Measurements from ENCODE around the gene MYLK.

The MYLK gene

DNA sequence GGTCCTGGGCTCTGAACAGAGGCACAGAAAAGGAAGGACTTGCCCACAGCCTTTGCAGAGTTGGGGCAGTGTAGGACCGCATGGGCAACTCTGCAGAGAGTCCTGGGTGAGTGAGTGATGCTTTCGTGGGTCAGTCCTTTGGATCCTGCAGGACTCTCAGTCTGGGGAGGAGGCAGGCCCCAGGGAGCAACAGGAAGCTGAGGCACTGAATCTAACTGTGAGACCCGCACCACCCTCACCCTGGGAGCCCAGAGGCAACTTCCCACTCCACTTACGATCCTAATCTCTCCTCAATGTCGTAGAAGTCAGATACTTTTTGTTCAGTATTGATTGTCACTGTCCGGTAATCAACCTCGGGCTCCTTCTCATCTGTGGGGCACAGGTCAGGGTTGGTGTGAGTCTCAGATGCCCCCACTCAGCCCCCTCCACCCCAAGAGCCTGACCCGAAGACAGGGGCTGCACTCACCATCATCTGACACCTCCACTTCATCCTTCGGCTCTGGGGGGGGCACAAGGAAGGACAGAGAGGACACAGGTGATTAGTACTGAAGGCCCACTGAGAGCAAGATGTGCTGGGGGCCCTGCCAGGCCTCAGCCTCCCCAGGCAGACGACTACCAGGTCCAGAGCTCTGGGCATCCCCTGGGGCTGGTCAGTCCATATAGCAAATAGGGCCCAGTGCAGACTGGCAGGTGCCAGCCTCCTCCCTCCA, 235.3 kb downstream of the MYLK start:
- H3K27ac ChIP-seq (ENCODE audit: low read length): no peak overlapping the region
- peaks cover 5 to 14% of the 10 kb centered on the region in 2 donors for H3K36me3 ChIP-seq (ENCODE audit: control insufficient read depth in 1 of 2, insufficient read depth in 2 of 2, low read length in 2 of 2)
- H3K4me1 ChIP-seq (ENCODE audit: control insufficient read depth in 1 of 2, insufficient read depth in 2 of 2, low read length in 2 of 2): peaks cover 15 to 46% of the 10 kb centered on the region in 2 donors
- no peaks in the 10 kb centered on the region for H3K9me3 ChIP-seq (ENCODE audit: control insufficient read depth in 1 of 2, low read length in 2 of 2)
- H3K27me3 ChIP-seq (ENCODE audit: low read depth, low read length): no peaks in the 10 kb centered on the region
- no peak overlapping the region for H3K4me3 ChIP-seq (ENCODE audit: low read depth in 1 of 2, low read length in 2 of 2)

- Histone ChIP-seq H3K27me3 (ENCODE audit: low read depth, low read length) (no peaks in the 10 kb centered on the region), H3K4me3 (ENCODE audit: low read depth in 1 of 2, low read length in 2 of 2) (no peak overlapping the region), H3K4me1 (ENCODE audit: control insufficient read depth in 1 of 2, insufficient read depth in 2 of 2, low read length in 2 of 2) (peaks cover 0 to 29% of the 10 kb centered on the region in 2 donors), H3K27ac (ENCODE audit: low read length) (no peak overlapping the region), H3K9me3 (ENCODE audit: control insufficient read depth in 1 of 2, low read length in 2 of 2) (no peaks in the 10 kb centered on the region), H3K36me3 (ENCODE audit: control insufficient read depth in 1 of 2, insufficient read depth in 2 of 2, low read length in 2 of 2) (peaks cover 10 to 14% of the 10 kb centered on the region in 2 donors)
Measured at GRCh38 chr3:123644358-123644757, 239.8 kb downstream of the MYLK start.

DNA sequence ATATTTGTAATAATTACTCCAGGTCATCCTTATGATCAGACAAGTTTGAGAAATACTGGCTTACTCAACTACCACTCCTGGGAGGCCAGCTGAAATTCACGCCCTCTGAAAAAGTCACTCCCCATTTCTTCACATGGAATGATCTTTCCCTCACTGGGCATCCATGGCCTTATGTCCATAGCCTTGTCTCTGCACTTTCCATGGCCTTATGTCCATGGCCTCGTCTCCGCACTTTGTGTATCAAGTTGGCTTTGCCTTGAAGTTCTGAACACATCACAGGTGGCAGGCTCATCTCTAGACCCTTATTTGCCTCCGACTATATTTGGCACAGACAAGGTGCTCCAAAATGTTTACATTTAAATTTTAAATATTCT, 241.2 kb downstream of the MYLK start:
- Histone ChIP-seq H3K36me3 (ENCODE audit: control insufficient read depth in 1 of 2, insufficient read depth in 2 of 2, low read length in 2 of 2) (peaks cover 10 to 17% of the 10 kb centered on the region in 2 donors), H3K27ac (ENCODE audit: low read length) (peak overlapping the region; percentile 76), H3K4me1 (ENCODE audit: control insufficient read depth in 1 of 2, insufficient read depth in 2 of 2, low read length in 2 of 2) (peaks cover 0 to 22% of the 10 kb centered on the region in 2 donors), H3K4me3 (ENCODE audit: low read depth in 1 of 2, low read length in 2 of 2) (no peak overlapping the region), H3K27me3 (ENCODE audit: low read depth, low read length) (no peaks in the 10 kb centered on the region), H3K9me3 (ENCODE audit: control insufficient read depth in 1 of 2, low read length in 2 of 2) (no peaks in the 10 kb centered on the region)

GRCh38 chr3:123642182-123642956, 241.8 kb downstream of the MYLK start:
- peak overlapping the region; percentile 76 for H3K27ac ChIP-seq (ENCODE audit: low read length)
- peaks cover 0 to 27% of the 10 kb centered on the region in 2 donors for H3K4me1 ChIP-seq (ENCODE audit: control insufficient read depth in 1 of 2, insufficient read depth in 2 of 2, low read length in 2 of 2)

GRCh38 chr3:123641505-123641904, 242.6 kb downstream of the MYLK start:
- Histone ChIP-seq H3K4me3 (ENCODE audit: low read depth in 1 of 2, low read length in 2 of 2) (no peak overlapping the region), H3K27ac (ENCODE audit: low read length) (peak overlapping the region; percentile 76)

More at GRCh38 chr3:123642182-123642956, 241.8 kb downstream of the MYLK start:
- peaks cover 10 to 20% of the 10 kb centered on the region in 2 donors for H3K36me3 ChIP-seq (ENCODE audit: control insufficient read depth in 1 of 2, insufficient read depth in 2 of 2, low read length in 2 of 2)
- no peaks in the 10 kb centered on the region for H3K9me3 ChIP-seq (ENCODE audit: control insufficient read depth in 1 of 2, low read length in 2 of 2)
- no peaks in the 10 kb centered on the region for H3K27me3 ChIP-seq (ENCODE audit: low read depth, low read length)
- H3K4me3 ChIP-seq (ENCODE audit: low read depth in 1 of 2, low read length in 2 of 2): no peak overlapping the region

DNA sequence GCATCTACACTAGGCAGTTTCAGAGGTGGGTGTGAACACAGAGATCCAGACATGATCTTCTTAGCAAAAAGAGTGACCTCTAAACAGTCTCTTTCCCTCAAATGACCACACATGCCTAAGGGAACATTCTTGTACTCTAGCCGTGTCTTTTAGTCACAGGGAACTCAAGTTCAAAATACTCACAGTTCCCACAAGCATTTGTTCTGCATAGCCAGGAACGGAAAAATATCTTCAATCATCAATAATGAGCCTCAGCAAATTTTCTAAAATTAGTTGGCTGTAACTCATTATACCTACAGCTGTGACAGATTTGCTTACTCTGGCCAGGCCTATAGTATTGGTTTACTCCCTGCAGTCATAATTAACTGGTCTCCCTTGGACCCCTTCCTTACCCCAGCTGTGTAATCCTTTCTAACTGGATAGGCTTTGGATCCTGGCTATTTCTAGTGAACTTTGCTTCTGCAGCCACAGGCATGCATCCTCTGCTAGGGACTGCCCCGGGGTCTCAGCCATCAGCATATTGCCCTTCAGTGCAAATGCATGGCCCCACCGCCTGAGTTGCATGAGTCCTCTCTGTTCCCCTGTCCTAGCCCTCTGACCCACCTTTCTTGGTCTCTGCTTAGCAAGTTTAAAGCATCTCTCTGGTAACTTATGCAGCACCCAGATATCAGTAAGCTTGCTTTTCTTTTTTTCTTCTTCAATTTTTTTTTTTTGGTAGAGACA, 243.2 kb downstream of the MYLK start:
- H3K9me3 ChIP-seq (ENCODE audit: control insufficient read depth in 1 of 2, low read length in 2 of 2): no peaks in the 10 kb centered on the region
- H3K4me3 ChIP-seq (ENCODE audit: low read depth in 1 of 2, low read length in 2 of 2): no peak overlapping the region
- H3K36me3 ChIP-seq (ENCODE audit: control insufficient read depth in 1 of 2, insufficient read depth in 2 of 2, low read length in 2 of 2): peaks cover 9 to 10% of the 10 kb centered on the region in 2 donors
- H3K4me1 ChIP-seq (ENCODE audit: control insufficient read depth in 1 of 2, insufficient read depth in 2 of 2, low read length in 2 of 2): peaks cover 0 to 39% of the 10 kb centered on the region in 2 donors
- no peaks in the 10 kb centered on the region for H3K27me3 ChIP-seq (ENCODE audit: low read depth, low read length)
- H3K27ac ChIP-seq (ENCODE audit: low read length): no peak overlapping the region

More at GRCh38 chr3:123641505-123641904, 242.6 kb downstream of the MYLK start:
- H3K4me1 ChIP-seq (ENCODE audit: control insufficient read depth in 1 of 2, insufficient read depth in 2 of 2, low read length in 2 of 2): peaks cover 0 to 35% of the 10 kb centered on the region in 2 donors
- H3K27me3 ChIP-seq (ENCODE audit: low read depth, low read length): no peaks in the 10 kb centered on the region
- H3K36me3 ChIP-seq (ENCODE audit: control insufficient read depth in 1 of 2, insufficient read depth in 2 of 2, low read length in 2 of 2): peaks cover 10 to 12% of the 10 kb centered on the region in 2 donors
- no peaks in the 10 kb centered on the region for H3K9me3 ChIP-seq (ENCODE audit: control insufficient read depth in 1 of 2, low read length in 2 of 2)

DNA sequence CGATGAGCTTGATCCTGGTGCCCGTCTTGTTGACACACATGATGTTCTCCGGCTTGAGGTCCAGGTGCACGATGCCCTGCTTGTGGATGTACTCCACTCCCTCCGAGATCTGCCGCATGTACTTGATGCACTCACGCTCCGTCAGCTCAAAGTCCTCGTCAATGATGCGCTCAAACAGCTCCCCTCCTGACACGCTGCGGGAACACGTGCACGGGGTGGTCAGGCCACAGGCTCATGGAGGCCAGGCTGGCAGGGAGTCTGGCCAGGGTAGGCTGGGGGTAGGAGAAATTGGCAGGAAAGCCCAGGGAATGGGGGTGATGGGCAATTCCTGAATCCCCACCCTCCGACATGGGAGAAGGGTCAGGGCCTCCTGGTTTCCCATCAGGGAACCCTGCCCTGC, 243.8 kb downstream of the MYLK start:
- H3K36me3 ChIP-seq (ENCODE audit: control insufficient read depth in 1 of 2, insufficient read depth in 2 of 2, low read length in 2 of 2): peaks cover 9 to 10% of the 10 kb centered on the region in 2 donors
- no peaks in the 10 kb centered on the region for H3K9me3 ChIP-seq (ENCODE audit: control insufficient read depth in 1 of 2, low read length in 2 of 2)
- no peak overlapping the region for H3K4me3 ChIP-seq (ENCODE audit: low read depth in 1 of 2, low read length in 2 of 2)
- H3K27ac ChIP-seq (ENCODE audit: low read length): peak overlapping the region; percentile 19
- no peaks in the 10 kb centered on the region for H3K27me3 ChIP-seq (ENCODE audit: low read depth, low read length)
- peaks cover 0 to 42% of the 10 kb centered on the region in 2 donors for H3K4me1 ChIP-seq (ENCODE audit: control insufficient read depth in 1 of 2, insufficient read depth in 2 of 2, low read length in 2 of 2)

DNA sequence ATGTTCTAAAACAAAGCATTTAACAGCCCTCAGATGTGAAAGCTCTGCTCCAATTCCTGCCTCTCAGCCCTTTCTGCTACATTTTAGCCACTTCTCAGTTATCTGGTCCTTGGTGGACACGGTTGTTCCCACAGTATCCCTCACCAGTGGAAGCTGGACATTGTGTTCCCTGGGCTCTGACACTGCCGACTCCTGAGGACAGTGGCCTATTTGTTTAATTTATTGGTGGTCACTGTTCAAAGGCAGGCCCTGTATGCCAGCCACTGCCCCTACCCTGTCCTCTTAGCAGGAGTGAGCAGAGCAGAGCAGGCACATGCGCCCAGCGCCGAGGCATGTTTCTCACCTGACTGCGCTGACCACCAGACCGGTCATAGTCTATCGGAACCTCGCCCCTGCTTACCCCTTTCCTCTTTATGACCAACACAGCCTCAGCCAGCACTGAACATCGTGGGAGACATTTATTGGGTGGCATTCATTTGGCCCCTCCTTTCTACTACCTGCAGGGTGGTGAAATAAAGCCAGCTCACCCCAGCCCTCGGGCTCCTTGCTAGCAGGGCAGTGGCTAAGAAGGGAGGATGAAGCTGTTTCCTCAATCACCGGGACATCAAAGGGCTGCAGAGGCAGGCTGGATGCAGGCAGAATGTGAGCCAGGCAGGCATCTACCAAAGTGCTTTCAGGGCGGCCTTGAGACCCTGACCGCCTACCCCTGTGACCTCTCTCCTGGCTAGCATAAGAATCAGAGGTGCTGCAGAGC, 245.0 kb downstream of the MYLK start:
- no peak overlapping the region for H3K4me3 ChIP-seq (ENCODE audit: low read depth in 1 of 2, low read length in 2 of 2)
- H3K27me3 ChIP-seq (ENCODE audit: low read depth, low read length): no peaks in the 10 kb centered on the region
- no peak overlapping the region for H3K27ac ChIP-seq (ENCODE audit: low read length)
- no peaks in the 10 kb centered on the region for H3K9me3 ChIP-seq (ENCODE audit: control insufficient read depth in 1 of 2, low read length in 2 of 2)
- peaks cover 0 to 47% of the 10 kb centered on the region in 2 donors for H3K4me1 ChIP-seq (ENCODE audit: control insufficient read depth in 1 of 2, insufficient read depth in 2 of 2, low read length in 2 of 2)
- H3K36me3 ChIP-seq (ENCODE audit: control insufficient read depth in 1 of 2, insufficient read depth in 2 of 2, low read length in 2 of 2): peaks cover 9 to 10% of the 10 kb centered on the region in 2 donors

DNA sequence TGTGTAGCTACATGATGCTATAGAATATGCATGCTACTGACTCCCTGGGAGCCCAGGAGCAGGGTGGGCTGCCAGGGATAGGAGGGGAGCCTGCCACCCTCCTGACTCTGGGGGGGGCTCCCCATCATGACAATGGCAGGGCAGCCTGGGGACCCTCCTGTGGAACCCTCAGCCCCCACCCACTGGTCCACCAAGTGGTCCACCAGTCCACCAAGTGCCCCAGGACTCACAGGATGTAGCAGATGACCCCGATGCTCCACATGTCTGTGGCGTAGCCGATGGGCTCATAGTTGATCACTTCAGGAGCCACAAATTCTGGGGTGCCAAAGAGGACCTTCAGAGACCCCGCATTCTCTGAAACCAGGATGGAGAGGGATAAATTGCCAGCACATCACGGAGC, 246.3 kb downstream of the MYLK start:
- H3K4me1 ChIP-seq (ENCODE audit: control insufficient read depth in 1 of 2, insufficient read depth in 2 of 2, low read length in 2 of 2): peaks cover 0 to 58% of the 10 kb centered on the region in 2 donors
- H3K27me3 ChIP-seq (ENCODE audit: low read depth, low read length): no peaks in the 10 kb centered on the region
- H3K36me3 ChIP-seq (ENCODE audit: control insufficient read depth in 1 of 2, insufficient read depth in 2 of 2, low read length in 2 of 2): peaks cover 9 to 10% of the 10 kb centered on the region in 2 donors
- no peak overlapping the region for H3K27ac ChIP-seq (ENCODE audit: low read length)
- no peak overlapping the region for H3K4me3 ChIP-seq (ENCODE audit: low read depth in 1 of 2, low read length in 2 of 2)
- no peaks in the 10 kb centered on the region for H3K9me3 ChIP-seq (ENCODE audit: control insufficient read depth in 1 of 2, low read length in 2 of 2)

GRCh38 chr3:123637131-123637530, 247.0 kb downstream of the MYLK start:
- Histone ChIP-seq H3K27ac (ENCODE audit: low read length) (no peak overlapping the region), H3K9me3 (ENCODE audit: control insufficient read depth in 1 of 2, low read length in 2 of 2) (no peaks in the 10 kb centered on the region), H3K4me1 (ENCODE audit: control insufficient read depth in 1 of 2, insufficient read depth in 2 of 2, low read length in 2 of 2) (peaks cover 0 to 54% of the 10 kb centered on the region in 2 donors), H3K4me3 (ENCODE audit: low read depth in 1 of 2, low read length in 2 of 2) (no peak overlapping the region), H3K36me3 (ENCODE audit: control insufficient read depth in 1 of 2, insufficient read depth in 2 of 2, low read length in 2 of 2) (peaks cover 9 to 10% of the 10 kb centered on the region in 2 donors), H3K27me3 (ENCODE audit: low read depth, low read length) (no peaks in the 10 kb centered on the region)
